Common myeloid progenitor, CD34-positive (primary cell): ENCODE results near the gene TMEM132A.
A peak's percentile ranks its signal among the peaks of the same experiment; 100 is the strongest.

Source experiments
- CTCF ChIA-PET: fragments of 350-600 bp; sonication (Branson Sonifier 250); formaldehyde crosslinking; loops from one replicate; lab custom pipeline; 2021; ENCODE audit warnings: antibody characterized with exemption; lab: Charles Lee
- POLR2A ChIA-PET: fragments of 350-600 bp; sonication (Branson Sonifier 250); formaldehyde crosslinking; loops from one replicate; lab custom pipeline; 2021; ENCODE audit warnings: antibody characterized with exemption; lab: Charles Lee
- DNase-seq, 3 donors: peaks; one replicate each; pipeline versions ENCODE4 v3.0.0 to v3.0.0-alpha.2; 2013
- H3K27ac ChIP-seq, 2 experiments: 1 replicate in 1 of 2; 2 replicates in 1 of 2; pipeline ENCODE4 v1.7.0; 2013; ENCODE audit warnings: inconsistent platforms in 2 of 2, low read length in 2 of 2, mild to moderate bottlenecking in 2 of 2, low read depth in 1 of 2, moderate library complexity in 1 of 2; ENCODE audit not compliant: severe bottlenecking in 2 of 2, insufficient read depth in 1 of 2, poor library complexity in 1 of 2
- H3K27me3 ChIP-seq, 5 experiments: replicated peaks in 2 of 5; 1 replicate in 3 of 5; 2 replicates in 2 of 5; pipeline versions ENCODE4 v1.6.1 to v1.7.0; 2013; ENCODE audit warnings: low read length in 4 of 5, mild to moderate bottlenecking in 2 of 5, moderate library complexity in 2 of 5, inconsistent platforms in 1 of 5; ENCODE audit not compliant: insufficient read depth in 5 of 5, control insufficient read depth in 4 of 5
- H3K36me3 ChIP-seq, 4 experiments: 1 replicate in 2 of 4; 2 replicates in 2 of 4; pipeline versions ENCODE4 v1.6.1 to v1.7.0; 2013; ENCODE audit warnings: low read length in 3 of 4, control low read depth in 1 of 4, mild to moderate bottlenecking in 1 of 4; ENCODE audit not compliant: control insufficient read depth in 4 of 4, insufficient read depth in 4 of 4
- H3K4me1 ChIP-seq, 4 experiments: 1 replicate in 3 of 4; 2 replicates in 1 of 4; pipeline versions ENCODE4 v1.6.1 to v1.7.1; 2013; ENCODE audit warnings: low read length in 3 of 4, mild to moderate bottlenecking in 3 of 4, control low read depth in 1 of 4, inconsistent platforms in 1 of 4, moderate library complexity in 1 of 4; ENCODE audit not compliant: control insufficient read depth in 4 of 4, insufficient read depth in 4 of 4; ENCODE audit errors: control extremely low read depth in 1 of 4
- H3K4me3 ChIP-seq, 7 experiments: 1 replicate in 4 of 7; 2 replicates in 3 of 7; pipeline versions ENCODE4 v1.5.1 to v1.7.0; 2013; ENCODE audit warnings: mild to moderate bottlenecking in 7 of 7, low read length in 6 of 7, moderate library complexity in 6 of 7, inconsistent platforms in 2 of 7, low read depth in 2 of 7, control low read depth in 1 of 7; ENCODE audit not compliant: insufficient read depth in 4 of 7, control insufficient read depth in 1 of 7; ENCODE audit errors: extremely low read depth in 1 of 7
- H3K9me3 ChIP-seq, 5 experiments: 1 replicate in 4 of 5; 2 replicates in 1 of 5; pipeline versions ENCODE4 v1.6.1 to v1.7.1; 2013; ENCODE audit warnings: low read length in 4 of 5, mild to moderate bottlenecking in 2 of 5, inconsistent platforms in 1 of 5, low read depth in 1 of 5, moderate library complexity in 1 of 5; ENCODE audit not compliant: control insufficient read depth in 4 of 5, insufficient read depth in 2 of 5; ENCODE audit errors: control extremely low read depth in 1 of 5
- WGBS: methylation state at CpG from one replicate; pipeline ENCODE4 v1.1.5; 2013; ENCODE audit not compliant: insufficient coverage; 5-methylcytosine and 5-hydroxymethylcytosine counted together

TMEM132A gene

GRCh38 chr11:60921259-60921658 is 3.0 kb upstream of the TMEM132A start:
- Histone ChIP-seq H3K36me3 (peaks cover 18 to 50% (median 45%) of the 10 kb centered on the region in 4 experiments), H3K27ac (no peak overlapping the region), H3K9me3 (no peaks in the 10 kb centered on the region), H3K4me3 (no peak overlapping the region), H3K4me1 (peaks cover 2 to 33% (median 29%) of the 10 kb centered on the region in 4 experiments), H3K27me3 (peaks cover 0 to 39% (median 21%) of the 10 kb centered on the region in 5 experiments)
- ChIA-PET CTCF (interaction anchor here (0.9 to 4.2 kb wide), 4 partner anchors 19 to 208 kb away, joined by 3 to 12 read pairs (median 4); no protein-coding TSS in a partner anchor), POLR2A (no interaction called here)
- no peak for DNase-seq
- 99% methylated on average over 11 of the region's 11 CpGs for WGBS

GRCh38 chr11:60921777-60922335 is 2.4 kb upstream of the TMEM132A start:
- POLR2A ChIA-PET = no interaction called here
- WGBS = 96% methylated on average over 18 of the region's 23 CpGs
- peaks cover 2 to 28% (median 27%) of the 10 kb centered on the region in 4 experiments for H3K4me1 ChIP-seq

GRCh38 chr11:60922906-60923305 is 1.4 kb upstream of the TMEM132A start:
- Histone ChIP-seq H3K4me1 (peaks cover 2 to 28% (median 27%) of the 10 kb centered on the region in 4 experiments), H3K4me3 (no peak overlapping the region), H3K27ac (no peak overlapping the region), H3K9me3 (no peaks in the 10 kb centered on the region), H3K36me3 (peaks cover 18 to 44% (median 38%) of the 10 kb centered on the region in 4 experiments), H3K27me3 (peaks cover 0 to 50% (median 25%) of the 10 kb centered on the region in 5 experiments)
- DNase-seq = no peak
- ChIA-PET CTCF (interaction anchor here (1.3 kb wide), 1 partner anchor 18 kb away, joined by 4 read pairs; no protein-coding TSS in a partner anchor), POLR2A (no interaction called here)
- 100% methylated on average over 5 of the region's 6 CpGs for WGBS

More at GRCh38 chr11:60921777-60922335, 2.4 kb upstream of the TMEM132A start:
- DNase-seq = no peak
- Histone ChIP-seq H3K4me3 (no peak overlapping the region), H3K27ac (no peak overlapping the region), H3K36me3 (peaks cover 18 to 49% (median 41%) of the 10 kb centered on the region in 4 experiments), H3K9me3 (no peaks in the 10 kb centered on the region), H3K27me3 (peaks cover 0 to 45% (median 22%) of the 10 kb centered on the region in 5 experiments)
- CTCF ChIA-PET = interaction anchor here (1.4 to 4.2 kb wide), 3 partner anchors 18 to 208 kb away, joined by 3 to 12 read pairs (median 4); no protein-coding TSS in a partner anchor

- POLR2A ChIA-PET = interaction anchor here (1.1 kb wide), 1 partner anchor 10 kb away, joined by 3 read pairs; the partner anchor contains the start of gene TMEM109
- no peak overlapping the region for H3K27ac ChIP-seq
- peaks cover 0 to 50% (median 25%) of the 10 kb centered on the region in 5 experiments for H3K27me3 ChIP-seq
- no peak for DNase-seq
- H3K4me1 ChIP-seq = peaks cover 2 to 28% (median 27%) of the 10 kb centered on the region in 4 experiments
- H3K36me3 ChIP-seq = peaks cover 18 to 44% (median 38%) of the 10 kb centered on the region in 4 experiments
- no peaks in the 10 kb centered on the region for H3K9me3 ChIP-seq
- no peak overlapping the region for H3K4me3 ChIP-seq
- WGBS = 96% methylated on average over 4 of the region's 5 CpGs
- CTCF ChIA-PET = interaction anchor here (0.8 to 1.3 kb wide), 2 partner anchors 18 to 161 kb away, joined by 3 to 4 read pairs; no protein-coding TSS in a partner anchor
Measured at GRCh38 chr11:60923326-60923725, 934 bp upstream of the TMEM132A start.

- DNase-seq = no peak
- CTCF ChIA-PET = interaction anchor here (0.8 to 1.3 kb wide), 2 partner anchors 19 to 161 kb away, joined by 3 to 4 read pairs; no protein-coding TSS in a partner anchor
- H3K4me3 ChIP-seq = peak overlapping the region in 5 of 7 experiments; percentile 13 to 68 (median 55)
- 72% methylated on average over 6 of the region's 6 CpGs for WGBS
- no peak overlapping the region for H3K27ac ChIP-seq
- peaks cover 0 to 50% (median 25%) of the 10 kb centered on the region in 5 experiments for H3K27me3 ChIP-seq
- H3K4me1 ChIP-seq = peaks cover 2 to 26% (median 26%) of the 10 kb centered on the region in 4 experiments
- no peaks in the 10 kb centered on the region for H3K9me3 ChIP-seq
- POLR2A ChIA-PET = interaction anchor here (0.5 to 1.1 kb wide), 3 partner anchors 9 to 1254 kb away, joined by 3 to 5 read pairs (median 3); partner anchors contain the start of gene TMEM109
- peaks cover 18 to 44% (median 38%) of the 10 kb centered on the region in 4 experiments for H3K36me3 ChIP-seq
Measured at GRCh38 chr11:60923800-60924109, 505 bp upstream of the TMEM132A start.

- Histone ChIP-seq H3K36me3 (peaks cover 13 to 35% (median 30%) of the 10 kb centered on the region in 4 experiments), H3K4me1 (peaks cover 0 to 16% (median 16%) of the 10 kb centered on the region in 4 experiments), H3K9me3 (no peaks in the 10 kb centered on the region), H3K27ac (no peak overlapping the region), H3K4me3 (peak overlapping the region in 5 of 7 experiments; percentile 13 to 68 (median 56)), H3K27me3 (peaks cover 0 to 55% (median 30%) of the 10 kb centered on the region in 5 experiments)
- peak in 1 of 3 donors; percentile 14 for DNase-seq
- 4% methylated on average over 29 of the region's 35 CpGs for WGBS
- POLR2A ChIA-PET = interaction anchor here (0.6 kb wide), 1 partner anchor 23 kb away, joined by 3 read pairs; no protein-coding TSS in a partner anchor
- CTCF ChIA-PET = interaction anchor here (1.6 kb wide), 1 partner anchor 204 kb away, joined by 3 read pairs; no protein-coding TSS in a partner anchor
Measured at GRCh38 chr11:60924906-60925853, 920 bp downstream of the TMEM132A start.
